DOHH2 (cell line): ENCODE measurements around the gene LYRM4.

ENCODE experiments used
- CTCF ChIP-seq: fragments of 200-600 bp; sonication (generic); IDR thresholded peaks from one replicate; pipeline ENCODE4 v1.5.1; 2014; ENCODE audit warnings: antibody characterized with exemption, mild to moderate bottlenecking, low read depth, low read length; ENCODE audit not compliant: poor library complexity, severe bottlenecking
- EZH2phosphoT487 ChIP-seq: fragments of 200-600 bp; sonication (generic); IDR thresholded peaks from 2 replicates; pipeline ENCODE4 v1.6.1; 2017; ENCODE audit warnings: borderline replicate concordance, mild to moderate bottlenecking, antibody characterized with exemption, low read length, moderate library complexity, mixed read lengths

DNA sequence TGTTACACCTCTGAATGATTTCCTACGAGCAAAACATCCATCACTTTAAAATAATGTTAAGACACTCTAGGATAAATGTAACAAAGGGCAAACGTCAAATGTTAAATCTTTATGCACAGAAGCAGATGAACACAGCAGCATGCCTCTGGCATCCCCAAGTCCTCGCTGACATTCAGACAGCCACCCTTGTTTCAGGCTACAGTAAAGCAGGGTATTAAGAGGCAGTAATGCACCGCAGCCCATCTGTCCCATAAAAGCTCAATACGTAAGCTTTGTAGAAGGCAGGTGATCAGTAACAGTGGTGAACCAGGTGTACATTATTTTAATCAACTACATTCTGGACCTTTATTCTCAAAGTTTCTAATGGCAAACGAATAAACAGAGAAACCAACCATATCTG is 110.9 kb downstream of the LYRM4 start:
- TF ChIP-seq CTCF, result no peak
- no peak for TF ChIP-seq EZH2phosphoT487
